GM18907 (cell line): ENCODE data around the gene UTP4.

Source experiments
- ATAC-seq: cut with Tn5 transposase; IDR thresholded peaks from one replicate; pipeline ENCODE4 v1.9.1; 2021; ENCODE audit warnings: mild to moderate bottlenecking, moderate library complexity; ENCODE audit not compliant: unreplicated experiment

UTP4 gene

GRCh38 chr16:69201291-69201690 lies 68.8 kb downstream of the UTP4 start:
- ATAC-seq, result no peak

- no peak for ATAC-seq
Measured at GRCh38 chr16:69201787-69202186, 69.3 kb downstream of the UTP4 start.

- no peak for ATAC-seq
Measured at GRCh38 chr16:69204172-69204571, 71.7 kb downstream of the UTP4 start.

- no peak for ATAC-seq
Measured at GRCh38 chr16:69209735-69210134, 77.3 kb downstream of the UTP4 start.

GRCh38 chr16:69217433-69217832 lies 85.0 kb downstream of the UTP4 start:
- no peak for ATAC-seq
